Measurements from ENCODE around the gene WDR64.

DNA sequence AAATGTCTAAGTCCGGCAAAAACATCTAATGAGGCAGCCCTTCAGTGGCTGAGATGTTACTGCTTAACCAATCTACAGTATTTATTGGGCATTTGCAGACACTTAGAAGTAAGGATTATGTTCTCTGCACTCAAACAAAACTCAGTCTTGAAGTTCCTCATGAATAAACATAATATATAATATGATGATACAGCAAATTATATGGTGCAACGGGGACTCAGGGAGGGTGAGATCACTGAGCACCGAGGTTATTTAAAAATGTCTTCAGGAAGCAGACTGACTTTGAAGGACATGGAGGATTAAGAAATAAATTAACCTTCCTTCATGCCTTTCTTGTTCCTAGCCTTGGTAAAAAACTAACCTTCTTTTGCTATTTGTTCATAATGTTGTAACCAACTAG lies 27.9 kb downstream of the WDR64 start:
- TF ChIP-seq, protein P1, sequence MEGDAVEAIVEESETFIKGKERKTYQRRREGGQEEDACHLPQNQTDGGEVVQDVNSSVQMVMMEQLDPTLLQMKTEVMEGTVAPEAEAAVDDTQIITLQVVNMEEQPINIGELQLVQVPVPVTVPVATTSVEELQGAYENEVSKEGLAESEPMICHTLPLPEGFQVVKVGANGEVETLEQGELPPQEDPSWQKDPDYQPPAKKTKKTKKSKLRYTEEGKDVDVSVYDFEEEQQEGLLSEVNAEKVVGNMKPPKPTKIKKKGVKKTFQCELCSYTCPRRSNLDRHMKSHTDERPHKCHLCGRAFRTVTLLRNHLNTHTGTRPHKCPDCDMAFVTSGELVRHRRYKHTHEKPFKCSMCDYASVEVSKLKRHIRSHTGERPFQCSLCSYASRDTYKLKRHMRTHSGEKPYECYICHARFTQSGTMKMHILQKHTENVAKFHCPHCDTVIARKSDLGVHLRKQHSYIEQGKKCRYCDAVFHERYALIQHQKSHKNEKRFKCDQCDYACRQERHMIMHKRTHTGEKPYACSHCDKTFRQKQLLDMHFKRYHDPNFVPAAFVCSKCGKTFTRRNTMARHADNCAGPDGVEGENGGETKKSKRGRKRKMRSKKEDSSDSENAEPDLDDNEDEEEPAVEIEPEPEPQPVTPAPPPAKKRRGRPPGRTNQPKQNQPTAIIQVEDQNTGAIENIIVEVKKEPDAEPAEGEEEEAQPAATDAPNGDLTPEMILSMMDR (IDR thresholded peaks at IDR 0.05): no peak
- TF ChIP-seq POLR2A (IDR thresholded peaks at IDR 0.05): no peak
- no peak for TF ChIP-seq POLR2AphosphoS5 (IDR thresholded peaks at IDR 0.05)
- TF ChIP-seq EP300 (IDR thresholded peaks at IDR 0.05): no peak

Data from upper lobe of left lung (tissue), 4 donors.